NCI-H2196 (cell line): ENCODE measurements around the gene NR0B1.

Experiments
- DNase-seq: peaks from one replicate; lab custom pipeline; 2025; ENCODE audit not compliant: unreplicated experiment; lab: John Stamatoyannopoulos, UW

NR0B1 gene, protein sequence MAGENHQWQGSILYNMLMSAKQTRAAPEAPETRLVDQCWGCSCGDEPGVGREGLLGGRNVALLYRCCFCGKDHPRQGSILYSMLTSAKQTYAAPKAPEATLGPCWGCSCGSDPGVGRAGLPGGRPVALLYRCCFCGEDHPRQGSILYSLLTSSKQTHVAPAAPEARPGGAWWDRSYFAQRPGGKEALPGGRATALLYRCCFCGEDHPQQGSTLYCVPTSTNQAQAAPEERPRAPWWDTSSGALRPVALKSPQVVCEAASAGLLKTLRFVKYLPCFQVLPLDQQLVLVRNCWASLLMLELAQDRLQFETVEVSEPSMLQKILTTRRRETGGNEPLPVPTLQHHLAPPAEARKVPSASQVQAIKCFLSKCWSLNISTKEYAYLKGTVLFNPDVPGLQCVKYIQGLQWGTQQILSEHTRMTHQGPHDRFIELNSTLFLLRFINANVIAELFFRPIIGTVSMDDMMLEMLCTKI

DNA sequence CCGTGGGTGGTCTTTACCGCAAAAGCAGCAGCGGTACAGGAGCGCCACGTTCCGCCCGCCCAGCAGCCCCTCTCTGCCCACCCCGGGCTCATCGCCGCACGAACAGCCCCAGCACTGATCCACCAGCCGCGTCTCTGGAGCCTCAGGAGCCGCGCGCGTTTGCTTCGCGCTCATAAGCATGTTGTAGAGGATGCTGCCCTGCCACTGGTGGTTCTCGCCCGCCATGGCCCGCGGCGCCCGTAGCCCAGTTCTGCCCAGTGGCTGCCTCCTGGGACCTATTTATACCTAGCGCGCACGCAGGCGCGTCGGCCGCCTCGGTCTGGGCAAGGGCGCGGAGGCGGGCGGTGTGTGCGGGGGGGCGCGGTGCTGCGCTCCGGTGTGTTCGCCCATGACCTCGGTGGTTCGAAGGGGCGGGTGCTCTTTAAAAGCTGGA, at the start of gene NR0B1:
TSS of gene NR0B1 (minus strand) at position 252 of the 433 bp plus-strand sequence. CDS start at position 225, 27 bp downstream.
- DNase-seq: peak; percentile 43

DNA sequence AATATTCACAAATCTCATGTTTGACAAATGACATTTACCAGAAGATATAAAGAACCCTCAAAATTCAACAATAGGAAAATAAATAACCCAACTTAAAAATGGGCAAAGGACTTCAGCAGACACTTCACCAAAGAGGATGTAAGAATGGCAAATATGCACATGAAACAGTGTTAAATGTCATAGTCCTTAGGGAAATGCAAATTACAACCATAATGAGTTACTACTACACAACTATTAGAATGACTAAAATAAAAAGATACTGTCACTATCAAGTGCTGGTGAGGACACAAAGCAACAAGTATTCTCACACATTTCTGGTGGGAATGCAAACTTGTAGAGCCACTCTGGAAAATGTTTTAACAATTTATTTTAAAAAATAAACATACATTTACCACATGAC, 40.8 kb upstream of the NR0B1 start:
- no peak for DNase-seq

DNA sequence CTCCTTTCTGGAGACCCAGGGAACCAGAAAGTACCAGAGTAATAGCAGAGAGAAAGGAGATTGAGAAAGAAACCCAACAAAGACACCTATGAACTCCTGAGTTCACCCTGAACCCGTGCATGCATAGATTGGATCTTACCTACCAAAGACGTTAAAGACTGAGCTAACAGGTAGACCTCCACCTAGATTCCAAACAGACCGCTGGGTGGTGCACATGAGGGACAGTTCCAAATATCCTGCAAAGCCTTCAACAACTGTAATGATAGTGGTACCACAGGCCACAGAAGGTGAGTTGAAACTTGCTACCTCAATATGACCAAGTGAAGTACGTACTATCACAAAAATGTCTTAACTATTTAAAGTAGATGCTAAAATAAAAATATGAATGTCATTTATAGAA, 34.0 kb upstream of the NR0B1 start:
- DNase-seq: no peak

DNA sequence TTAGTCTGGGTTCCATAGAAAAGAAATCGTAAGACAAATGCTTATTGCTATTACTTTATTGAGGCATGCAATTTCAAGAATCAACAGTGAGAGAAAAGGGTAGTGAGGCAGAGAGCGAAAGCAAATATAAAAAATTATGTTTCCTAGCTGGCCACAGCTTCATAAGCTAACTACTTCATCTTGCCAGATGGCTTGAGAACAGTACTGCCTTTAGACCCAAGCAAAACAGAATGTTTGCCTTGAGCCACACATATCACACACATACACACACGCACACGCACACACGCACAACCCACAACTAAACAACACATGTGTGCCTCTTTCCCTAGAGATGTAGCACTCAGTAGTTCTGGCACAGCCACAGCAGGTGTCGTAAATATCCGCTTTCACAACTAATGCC, 31.6 kb upstream of the NR0B1 start:
- DNase-seq: no peak

DNA sequence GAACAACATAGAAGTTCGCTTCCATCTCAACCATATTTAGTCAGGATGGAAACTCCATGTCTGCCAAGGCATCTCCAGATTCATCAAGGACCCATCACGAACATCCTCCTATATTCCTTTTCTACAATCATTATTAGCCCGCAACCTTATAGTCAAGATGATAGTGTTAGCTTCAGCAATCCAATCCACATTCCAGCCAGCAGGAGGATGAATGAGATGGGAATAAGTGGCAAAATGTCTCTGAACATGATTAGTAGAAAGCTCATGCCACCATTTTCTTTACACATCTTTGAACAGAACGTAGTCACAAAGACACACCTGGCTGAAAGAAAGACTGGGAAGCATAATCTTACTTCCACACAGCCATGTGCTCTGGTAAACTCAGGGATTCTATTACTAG, 18.6 kb upstream of the NR0B1 start:
- DNase-seq: no peak

DNA sequence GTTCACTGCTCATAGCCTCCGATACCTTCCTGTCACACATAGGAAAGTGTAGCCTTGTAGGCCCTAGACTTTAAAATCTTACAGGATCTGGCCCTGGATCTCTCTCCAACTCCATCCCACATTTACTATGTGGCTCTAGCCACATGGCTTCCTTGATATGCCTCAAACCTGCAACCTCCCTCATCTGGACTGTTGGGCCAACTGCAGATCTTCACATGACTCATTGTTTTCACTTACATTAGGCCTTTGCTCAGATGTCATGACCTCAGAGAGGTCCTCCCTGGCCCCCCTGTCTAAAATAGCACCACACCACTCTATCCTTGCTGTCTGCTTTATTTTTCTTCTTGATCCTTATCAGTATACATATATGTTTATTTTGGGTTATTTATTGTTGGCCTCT, 8.1 kb upstream of the NR0B1 start:
- DNase-seq: no peak

DNA sequence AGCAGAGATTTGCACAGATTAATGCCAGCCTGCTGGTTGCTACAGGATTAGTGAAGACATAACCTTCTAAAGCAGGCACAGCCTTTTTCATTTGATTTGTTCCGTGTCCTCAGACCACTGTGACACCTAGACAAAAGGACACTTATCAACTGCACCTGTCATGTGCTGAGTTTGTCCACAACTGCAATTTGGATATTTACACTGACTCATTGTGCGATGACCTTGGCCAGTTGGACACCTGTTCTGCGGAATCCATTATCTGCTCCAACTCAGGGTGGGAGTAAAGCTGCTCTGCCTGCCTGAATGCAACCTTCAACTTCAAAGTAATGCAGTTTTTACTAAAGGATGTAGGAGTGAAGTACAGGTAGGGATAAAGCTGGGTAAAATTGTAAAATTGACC, 4.1 kb upstream of the NR0B1 start:
- peak; percentile 24 for DNase-seq

DNA sequence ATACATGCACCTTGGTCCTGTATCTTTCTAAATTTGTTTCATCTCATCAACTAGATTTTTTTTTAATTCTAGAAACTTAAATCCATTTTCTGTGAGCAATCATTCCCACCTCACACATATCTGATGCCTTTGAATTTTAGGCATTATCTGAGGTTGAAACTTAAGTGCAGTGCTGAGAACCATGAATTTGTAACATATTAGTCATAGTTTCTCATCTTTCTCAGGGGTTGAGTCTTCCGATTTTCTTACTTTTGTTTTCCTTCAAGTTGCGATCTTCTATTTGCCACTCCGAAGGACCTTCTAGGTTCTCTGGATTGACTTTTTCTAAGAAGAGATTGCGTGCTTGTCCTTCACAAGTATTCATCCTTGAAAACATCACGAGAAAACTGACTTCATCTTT, 3.7 kb upstream of the NR0B1 start:
- no peak for DNase-seq

DNA sequence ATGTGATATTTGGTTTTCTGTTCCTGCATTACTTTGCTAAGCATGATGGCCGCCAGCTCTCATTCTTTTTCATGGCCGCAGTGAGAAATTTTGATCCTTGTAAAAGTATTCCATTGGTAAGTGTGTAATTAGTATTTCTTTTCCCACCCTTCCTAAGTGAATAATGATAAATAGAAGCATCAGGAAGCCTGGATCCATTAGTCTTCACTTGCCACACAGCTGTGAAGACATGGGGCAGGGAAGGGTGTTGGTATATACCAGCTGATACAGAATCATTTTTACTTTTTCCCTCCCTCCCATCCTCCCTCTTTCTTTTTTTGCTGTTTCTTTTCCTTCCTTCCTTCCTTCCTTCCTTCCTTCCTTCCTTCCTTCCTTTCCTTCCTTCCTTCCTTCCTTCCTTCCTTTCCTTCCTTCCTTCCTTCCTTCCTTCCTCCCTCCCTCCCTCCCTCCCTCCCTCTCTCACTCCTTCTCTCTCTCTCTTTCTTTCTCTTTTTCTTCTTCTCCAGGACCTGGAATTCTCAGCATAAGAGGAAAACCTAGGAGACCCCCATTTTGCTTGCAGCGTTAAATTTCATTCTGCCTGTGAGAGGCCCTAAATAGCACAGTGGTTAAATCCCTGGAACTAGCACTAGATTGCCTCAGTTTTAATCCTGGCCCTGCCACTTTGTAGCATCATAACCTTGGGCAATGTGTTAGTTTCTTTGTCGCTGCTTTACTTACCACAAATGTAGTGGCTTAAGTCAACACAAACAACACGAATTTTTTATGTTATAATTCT, 1.4 kb upstream of the NR0B1 start:
- no peak for DNase-seq

DNA sequence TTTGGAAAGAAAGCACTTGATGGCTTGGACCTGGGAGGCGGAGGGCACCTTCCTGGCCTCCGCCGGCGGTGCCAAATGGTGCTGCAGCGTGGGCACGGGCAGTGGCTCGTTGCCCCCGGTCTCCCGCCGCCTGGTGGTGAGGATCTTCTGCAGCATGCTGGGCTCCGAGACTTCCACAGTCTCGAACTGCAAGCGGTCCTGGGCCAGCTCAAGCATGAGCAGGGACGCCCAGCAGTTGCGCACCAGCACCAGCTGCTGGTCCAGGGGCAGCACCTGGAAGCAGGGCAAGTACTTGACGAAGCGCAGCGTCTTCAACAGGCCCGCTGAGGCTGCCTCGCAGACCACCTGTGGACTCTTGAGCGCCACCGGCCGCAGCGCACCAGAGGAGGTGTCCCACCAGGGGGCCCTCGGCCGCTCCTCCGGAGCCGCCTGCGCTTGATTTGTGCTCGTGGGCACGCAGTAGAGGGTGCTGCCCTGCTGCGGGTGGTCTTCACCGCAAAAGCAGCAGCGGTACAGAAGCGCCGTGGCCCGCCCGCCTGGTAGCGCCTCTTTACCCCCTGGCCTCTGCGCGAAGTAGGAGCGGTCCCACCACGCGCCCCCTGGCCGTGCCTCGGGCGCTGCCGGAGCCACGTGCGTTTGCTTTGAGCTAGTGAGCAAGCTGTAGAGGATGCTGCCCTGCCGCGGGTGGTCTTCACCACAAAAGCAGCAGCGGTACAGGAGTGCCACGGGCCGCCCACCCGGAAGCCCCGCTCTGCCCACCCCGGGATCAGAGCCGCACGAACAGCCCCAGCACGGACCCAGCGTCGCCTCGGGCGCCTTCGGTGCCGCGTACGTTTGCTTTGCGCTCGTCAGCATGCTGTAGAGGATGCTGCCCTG, 689 bp downstream of the NR0B1 start:
- peak; percentile 38 for DNase-seq

DNA sequence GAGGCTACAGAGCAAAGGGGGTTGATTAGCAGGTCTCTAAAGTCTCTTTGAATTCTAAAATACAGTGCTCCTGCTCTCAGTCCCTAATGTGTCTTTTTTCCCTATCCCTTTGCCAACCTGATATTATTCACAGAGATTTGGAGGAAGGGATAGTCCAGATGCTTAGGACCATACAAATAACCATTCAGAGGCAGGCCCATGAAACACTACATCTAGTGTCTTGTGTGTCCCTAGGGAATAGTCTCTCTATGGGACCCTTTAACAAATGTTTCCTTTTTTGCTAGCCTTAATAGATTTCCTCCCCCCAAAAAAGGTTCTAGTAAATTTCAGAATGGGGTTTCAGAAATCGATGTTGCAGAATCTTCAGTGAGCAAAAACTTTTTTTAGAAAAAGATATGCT, 1.7 kb downstream of the NR0B1 start:
- no peak for DNase-seq

DNA sequence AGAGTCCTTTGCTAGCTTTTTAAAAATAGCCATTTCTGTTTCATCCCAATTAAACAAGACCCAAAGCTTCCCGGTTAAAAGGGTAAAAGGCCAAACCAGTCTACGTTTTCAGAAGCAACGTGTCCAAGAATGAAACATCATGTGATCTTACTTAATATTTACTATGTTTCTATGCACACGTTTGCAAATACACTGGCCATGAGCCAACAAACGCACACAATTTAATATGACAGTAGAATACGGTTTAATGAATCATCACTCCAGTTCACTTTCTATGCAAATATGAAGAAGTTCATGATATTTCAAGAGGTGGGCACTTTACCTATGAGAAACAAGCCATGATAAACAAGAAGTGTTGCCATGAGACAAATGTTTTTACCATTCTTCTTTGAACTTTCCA, 4.3 kb downstream of the NR0B1 start:
- DNase-seq: peak; percentile 13

DNA sequence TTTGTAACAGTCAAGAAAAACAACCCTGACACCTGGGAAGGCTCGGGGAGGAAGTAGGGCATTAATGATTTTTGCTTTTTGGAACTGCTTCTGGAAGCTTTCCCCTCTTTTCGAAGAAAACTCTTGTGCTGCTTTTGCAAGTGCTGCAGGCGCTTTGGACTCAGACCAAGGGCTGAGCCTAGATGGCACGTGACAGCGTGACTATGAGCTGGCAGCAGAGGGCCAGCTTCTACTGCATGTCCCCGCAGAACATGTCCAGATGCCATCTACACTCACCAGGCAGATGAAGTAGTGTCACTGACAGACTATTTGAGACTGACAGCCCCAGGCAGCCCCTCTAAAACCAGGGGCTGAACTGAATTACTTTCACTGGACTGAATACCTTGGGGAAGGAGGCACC, 6.2 kb downstream of the NR0B1 start:
- no peak for DNase-seq

DNA sequence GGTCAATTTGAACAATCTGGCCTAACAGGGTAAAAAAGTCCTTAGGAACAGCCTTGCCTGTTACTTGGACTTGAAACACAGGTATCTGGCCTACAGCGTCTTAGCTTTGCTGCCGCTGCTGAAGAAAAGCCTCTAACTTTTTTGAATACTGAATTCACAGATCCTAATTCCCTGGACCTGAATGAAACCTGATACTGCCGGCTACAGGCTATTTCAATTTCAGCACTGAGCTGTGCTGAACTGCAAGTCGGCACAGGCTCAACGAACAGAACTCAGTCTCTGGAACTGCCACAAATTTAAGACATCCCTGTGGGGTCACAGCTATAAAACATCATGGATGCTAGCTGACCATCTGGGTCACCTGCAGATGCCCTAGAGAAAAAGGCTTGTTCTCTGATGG, 7.2 kb downstream of the NR0B1 start:
- no peak for DNase-seq

DNA sequence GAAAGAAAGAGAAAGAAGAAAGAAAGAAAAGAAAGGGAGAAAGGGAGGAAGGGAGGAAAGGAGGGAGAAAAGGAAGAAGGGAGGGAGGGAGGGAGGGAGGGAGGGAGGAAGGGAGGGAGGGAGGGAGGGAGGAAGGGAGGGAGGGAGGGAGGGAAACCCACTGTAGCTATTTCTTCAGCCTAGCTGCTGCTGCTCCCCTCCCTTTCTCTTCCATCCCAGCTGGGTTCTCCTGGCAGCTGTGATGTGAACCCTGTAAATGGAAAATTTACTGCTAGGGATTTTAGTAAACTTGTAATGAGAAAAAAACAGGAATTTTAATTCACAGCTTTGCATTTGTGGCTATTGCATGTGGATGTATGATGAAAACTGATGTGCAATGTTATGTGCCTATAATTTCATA, 8.0 kb downstream of the NR0B1 start:
- no peak for DNase-seq

DNA sequence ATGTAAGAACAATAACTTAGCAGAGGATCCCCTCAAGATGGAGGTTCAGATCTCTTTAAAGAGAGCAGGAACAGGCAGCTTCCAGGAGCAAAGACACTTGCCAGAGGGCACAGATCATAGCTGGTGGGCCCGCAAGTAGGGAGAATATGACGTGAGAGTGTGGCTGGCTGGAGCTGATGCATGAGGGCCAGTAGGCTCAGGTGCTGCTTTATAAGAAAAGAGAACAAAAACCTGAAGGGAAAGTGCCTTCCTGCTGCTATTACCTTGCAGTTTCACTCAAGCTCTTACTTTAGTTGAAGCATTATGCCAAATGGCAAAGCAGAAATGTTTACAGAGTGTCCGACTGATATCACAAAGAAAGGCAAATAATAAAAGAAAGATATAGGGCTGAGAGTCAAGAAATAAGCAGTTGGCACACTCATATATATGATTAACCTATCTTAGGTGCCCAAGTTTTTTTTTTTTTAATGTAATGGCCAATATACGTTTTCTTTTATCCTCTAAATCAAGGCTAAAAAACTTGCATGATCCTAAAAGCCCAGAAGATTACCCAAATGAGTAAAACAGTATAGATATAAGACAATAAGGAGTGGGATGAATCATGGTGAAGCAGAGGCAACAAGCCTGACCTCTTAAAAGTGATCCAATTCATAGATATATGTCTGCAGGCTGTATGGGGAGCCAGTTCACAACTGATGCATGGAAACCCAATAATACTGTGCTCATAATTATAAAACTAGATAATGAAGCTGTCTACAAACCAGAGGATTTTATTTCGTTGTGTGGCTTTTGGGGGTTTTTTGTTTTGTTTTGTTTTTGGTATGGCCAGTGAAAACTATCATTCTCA, 12.6 kb downstream of the NR0B1 start:
- no peak for DNase-seq

DNA sequence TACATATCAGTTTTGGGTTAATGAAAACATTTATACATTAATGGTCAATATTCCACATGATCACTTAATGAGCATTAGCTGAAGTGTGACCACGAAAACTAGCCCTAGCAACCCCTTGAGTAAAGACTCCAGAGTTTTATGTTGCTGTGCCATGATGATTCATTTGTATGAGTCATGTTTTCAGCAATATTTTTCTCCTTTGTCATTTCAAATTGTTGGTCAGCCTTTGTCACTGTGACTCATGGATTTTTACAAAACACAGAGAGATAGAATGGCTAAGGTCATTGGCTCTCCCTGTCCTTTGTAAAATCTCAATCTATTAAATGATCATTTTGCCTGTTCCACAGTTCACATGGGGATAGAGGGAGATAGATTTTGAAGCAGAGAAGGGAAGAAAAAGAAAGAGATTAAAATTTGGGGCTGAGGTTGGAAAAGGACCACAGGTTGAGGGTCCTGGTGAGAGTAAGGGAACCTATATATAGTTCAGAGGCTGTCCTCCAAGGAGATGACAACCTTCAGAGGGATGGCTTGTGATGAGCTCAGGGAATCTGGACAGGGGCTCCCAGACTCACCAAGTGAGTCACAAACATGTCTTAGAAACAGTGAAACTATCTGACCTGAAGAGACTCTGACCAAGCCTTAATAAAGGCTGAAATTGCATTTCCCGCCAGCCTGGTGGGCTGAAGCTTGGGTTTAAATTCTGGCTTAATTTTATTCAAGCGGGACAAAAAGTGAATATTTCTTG, 25.6 kb downstream of the NR0B1 start:
- DNase-seq: peak; percentile 3

DNA sequence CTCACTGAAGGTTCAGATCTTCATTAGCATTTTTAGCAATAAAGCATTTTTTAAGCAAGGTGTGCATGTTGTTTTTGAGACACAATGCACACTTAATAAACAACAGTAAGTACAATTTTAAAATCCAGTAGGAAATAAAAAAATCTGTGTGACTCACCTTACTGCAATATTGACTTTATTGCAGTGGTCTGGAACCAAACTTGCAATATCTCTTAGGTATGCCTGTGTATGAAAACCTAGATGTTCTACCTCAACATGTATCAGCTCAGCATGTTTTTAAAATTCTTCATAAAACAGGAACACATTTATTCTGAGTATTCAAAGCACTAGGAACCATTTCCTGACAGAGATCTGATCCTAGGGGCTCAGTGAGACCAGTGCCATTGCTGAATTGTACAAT, 26.7 kb downstream of the NR0B1 start:
- DNase-seq: no peak

DNA sequence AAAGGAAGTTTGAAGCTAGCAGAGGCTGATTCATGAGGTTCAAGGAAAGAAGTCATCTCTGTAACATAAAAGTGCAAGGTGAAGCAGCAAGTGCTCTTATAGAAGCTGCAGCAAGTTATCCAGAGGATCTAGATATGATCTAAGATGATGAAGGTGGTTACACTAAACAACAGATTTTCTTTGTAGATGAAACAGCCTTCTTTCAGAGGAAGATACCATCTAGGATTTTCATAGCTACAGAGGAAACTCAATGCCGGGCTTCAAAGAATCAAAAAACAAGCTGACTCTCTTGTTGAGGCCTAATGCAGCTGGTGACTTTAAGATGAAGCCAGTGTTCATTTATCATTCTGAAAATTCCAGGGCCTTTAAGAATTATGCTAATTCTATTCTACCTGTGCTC, 28.8 kb downstream of the NR0B1 start:
- no peak for DNase-seq

DNA sequence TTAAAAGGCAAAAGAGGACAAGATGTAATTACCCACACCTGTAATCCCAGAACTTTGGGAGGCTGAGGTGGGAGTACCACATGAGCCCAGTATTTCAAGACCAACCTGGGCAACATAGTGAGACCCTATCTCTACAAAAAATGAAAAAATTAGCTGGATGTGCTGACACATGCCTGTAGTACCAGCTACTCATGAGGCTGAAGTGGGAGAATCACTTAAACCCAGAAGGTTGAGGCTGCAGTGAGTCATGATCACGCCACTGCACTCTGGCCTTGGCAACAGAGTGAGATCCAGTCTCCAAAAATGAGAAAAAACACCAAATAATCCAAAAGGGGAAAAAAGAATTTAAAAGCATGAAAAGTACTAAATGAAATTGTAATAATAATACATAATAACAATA, 30.8 kb downstream of the NR0B1 start:
- DNase-seq: no peak
